Gastrocnemius medialis (tissue), 4 donors: ENCODE measurements around the gene PLXND1.

ENCODE experiments used
- CTCF ChIP-seq, 5 experiments: fragments of 450-650 bp in 3 of 5; fragments of 200-600 bp in 2 of 5; sonication (generic) in 2 of 5; IDR thresholded peaks in 4 of 5; conservative IDR thresholded peaks in 1 of 5; 1 replicate in 4 of 5; 2 replicates in 1 of 5; pipeline ENCODE4 v1.5.1; 2016 to 2019; ENCODE audit warnings: antibody characterized with exemption in 5 of 5, mild to moderate bottlenecking in 3 of 5, moderate library complexity in 3 of 5
- POLR2A ChIP-seq, 2 donors: fragments of 450-650 bp; IDR thresholded peaks; one replicate each; pipeline ENCODE4 v1.6.1; 2017; ENCODE audit warnings: antibody characterized with exemption in 2 of 2, mild to moderate bottlenecking in 2 of 2, moderate library complexity in 2 of 2

- TF ChIP-seq CTCF (IDR thresholded peaks at IDR 0.05 in 4 of 5, conservative IDR thresholded peaks at IDR 0.05 in 1 of 5) = no peak
- no peak for TF ChIP-seq POLR2A (IDR thresholded peaks at IDR 0.05)
Measured at GRCh38 chr3:129632977-129633376, 26.5 kb upstream of the PLXND1 start.
